Uterus (tissue), 4 donors: ENCODE data around the gene ANKRD33B. TPM values are rescaled to one million over a fixed set of nuclear protein-coding genes. Genes with fewer than 3 reads are reported as not detected.
"Not testable (repeated sequence)": the region's sequence is repeated elsewhere in the genome, so short reads cannot be mapped to it uniquely, and the experiment has no call there.

Experiments used
- DNase-seq, 2 donors: peaks; one replicate each; pipeline ENCODE4 v3.0.0-alpha.2; 2019 to 2020
- H3K27ac ChIP-seq, 2 donors: fragments of 200-600 bp; sonication (generic); 1 replicate in 1 of 2; 2 replicates in 1 of 2; pipeline ENCODE4 v1.5.1; 2016 to 2018
- H3K27me3 ChIP-seq, 2 donors: fragments of 200-600 bp; sonication (generic); one replicate each; pipeline ENCODE4 v1.5.1; 2018 to 2019; ENCODE audit warnings: control low read depth in 1 of 2
- H3K36me3 ChIP-seq, 2 donors: fragments of 200-600 bp; sonication (generic); one replicate each; pipeline ENCODE4 v1.5.1; 2019; ENCODE audit warnings: control low read depth in 1 of 2
- H3K4me1 ChIP-seq, 2 donors: fragments of 200-600 bp; sonication (generic); one replicate each; pipeline ENCODE4 v1.5.1; 2018 to 2019; ENCODE audit warnings: control low read depth in 1 of 2
- H3K4me3 ChIP-seq, 2 donors: fragments of 200-600 bp; sonication (generic); 1 replicate in 1 of 2; 2 replicates in 1 of 2; pipeline ENCODE4 v1.5.1; 2018 to 2019; ENCODE audit warnings: mild to moderate bottlenecking in 1 of 2
- H3K9me3 ChIP-seq, 2 donors: fragments of 200-600 bp; sonication (generic); one replicate each; pipeline ENCODE4 v1.5.1; 2019; ENCODE audit warnings: control low read depth in 1 of 2
- POLR2A ChIP-seq, 2 donors: fragments of 450-650 bp; IDR thresholded peaks; one replicate each; pipeline ENCODE4 v1.6.1; 2016; ENCODE audit warnings: antibody characterized with exemption in 2 of 2, mild to moderate bottlenecking in 1 of 2, moderate library complexity in 1 of 2
- intact Hi-C: fragments of 100-400 bp; cut with DNase I; formaldehyde crosslinking; loops from one replicate; pipeline ENCODE4 v1.15.1; 2023; ENCODE audit warnings: low total_unique reads
- total RNA-seq, 4 donors: library from RNA; depleted of rRNA in 3 of 4; stranded (reverse); fragments of >200 nt in 3 of 4; gene quantifications; one replicate each; pipeline versions ENCODE4 v1.1.0 to v1.2.4, GENCODE V29; 2014 to 2023
- TF ChIP-seq, protein P1 (sequence below), 4 experiments: fragments of 200-600 bp in 2 of 4; fragments of 450-650 bp in 2 of 4; sonication (generic) in 2 of 4; IDR thresholded peaks; one replicate each; pipeline ENCODE4 v1.5.1; 2016 to 2019; ENCODE audit warnings: antibody characterized with exemption in 4 of 4, mild to moderate bottlenecking in 2 of 4, moderate library complexity in 1 of 4
- donor health status: DM: yes; HTN: yes; CAD: no.

Gene ANKRD33B
- total RNA-seq, 4 donors from 2014 or later = 2.1 to 24.1 (median 7.6) TPM

DNA sequence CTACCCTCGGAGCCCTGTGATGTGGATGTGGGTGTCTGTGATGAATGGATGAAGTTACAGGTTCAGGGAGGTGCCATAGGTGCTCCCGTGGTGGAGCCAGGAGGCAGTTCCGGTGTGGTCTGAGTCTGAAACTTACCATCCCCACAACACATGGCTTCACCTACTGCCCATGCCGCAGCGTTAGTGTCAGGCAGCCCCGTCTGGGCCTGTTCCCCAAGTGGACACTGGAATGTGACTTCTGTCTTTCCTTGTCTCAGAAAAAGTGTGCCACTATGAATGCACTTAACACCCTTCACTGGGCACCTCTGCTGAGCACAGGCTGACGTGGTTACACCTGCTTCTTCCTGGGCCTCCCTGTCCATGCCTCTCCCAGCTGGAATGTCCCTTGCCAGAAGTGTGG, 8.6 kb downstream of the ANKRD33B start:
- peak in 1 of 2 donors; percentile 4 for DNase-seq
- H3K9me3 ChIP-seq = no peaks in the 10 kb centered on the region
- no peak overlapping the region for H3K4me3 ChIP-seq
- intact Hi-C loops = no loop called here
- H3K36me3 ChIP-seq = no peaks in the 10 kb centered on the region
- H3K4me1 ChIP-seq = no peaks in the 10 kb centered on the region
- TF ChIP-seq POLR2A (IDR thresholded peaks at IDR 0.05) = no peak
- TF ChIP-seq, protein P1, sequence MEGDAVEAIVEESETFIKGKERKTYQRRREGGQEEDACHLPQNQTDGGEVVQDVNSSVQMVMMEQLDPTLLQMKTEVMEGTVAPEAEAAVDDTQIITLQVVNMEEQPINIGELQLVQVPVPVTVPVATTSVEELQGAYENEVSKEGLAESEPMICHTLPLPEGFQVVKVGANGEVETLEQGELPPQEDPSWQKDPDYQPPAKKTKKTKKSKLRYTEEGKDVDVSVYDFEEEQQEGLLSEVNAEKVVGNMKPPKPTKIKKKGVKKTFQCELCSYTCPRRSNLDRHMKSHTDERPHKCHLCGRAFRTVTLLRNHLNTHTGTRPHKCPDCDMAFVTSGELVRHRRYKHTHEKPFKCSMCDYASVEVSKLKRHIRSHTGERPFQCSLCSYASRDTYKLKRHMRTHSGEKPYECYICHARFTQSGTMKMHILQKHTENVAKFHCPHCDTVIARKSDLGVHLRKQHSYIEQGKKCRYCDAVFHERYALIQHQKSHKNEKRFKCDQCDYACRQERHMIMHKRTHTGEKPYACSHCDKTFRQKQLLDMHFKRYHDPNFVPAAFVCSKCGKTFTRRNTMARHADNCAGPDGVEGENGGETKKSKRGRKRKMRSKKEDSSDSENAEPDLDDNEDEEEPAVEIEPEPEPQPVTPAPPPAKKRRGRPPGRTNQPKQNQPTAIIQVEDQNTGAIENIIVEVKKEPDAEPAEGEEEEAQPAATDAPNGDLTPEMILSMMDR (IDR thresholded peaks at IDR 0.05) = no peak
- H3K27ac ChIP-seq = no peak overlapping the region
- no peaks in the 10 kb centered on the region for H3K27me3 ChIP-seq

DNA sequence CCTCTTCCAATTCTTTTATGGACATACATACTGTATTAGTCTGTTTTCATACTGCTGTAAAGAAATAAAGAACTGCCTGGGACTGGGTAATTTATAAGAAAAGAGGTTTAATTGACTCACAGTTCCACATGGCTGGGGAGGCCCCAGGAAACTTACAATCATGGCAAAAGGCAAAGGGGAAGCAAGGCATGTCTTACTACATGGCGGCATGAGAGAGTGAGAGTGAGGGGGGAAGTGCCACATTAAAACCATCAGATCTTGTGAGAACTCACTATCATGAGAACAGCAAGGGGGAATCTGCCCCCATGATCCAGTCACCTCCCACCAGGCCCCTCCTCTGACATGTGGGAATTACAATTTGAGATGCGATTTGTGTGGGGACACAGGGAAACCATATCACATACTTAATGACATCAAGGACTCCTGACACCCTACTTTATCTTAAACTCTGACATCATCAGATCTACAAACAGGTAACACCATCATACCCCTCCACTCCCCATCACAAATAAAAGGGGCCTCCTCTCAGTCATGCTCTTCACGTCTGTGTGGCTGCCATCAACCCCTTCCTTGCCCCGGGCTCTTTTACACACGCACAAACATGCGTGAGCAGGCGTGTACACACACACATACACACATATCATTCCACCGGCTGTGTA, 9.7 kb downstream of the ANKRD33B start:
- Histone ChIP-seq H3K4me3 (no peak overlapping the region), H3K36me3 (no peaks in the 10 kb centered on the region), H3K9me3 (no peaks in the 10 kb centered on the region), H3K27ac (no peak overlapping the region), H3K4me1 (no peaks in the 10 kb centered on the region), H3K27me3 (no peaks in the 10 kb centered on the region)
- DNase-seq = peak in 1 of 2 donors; percentile 6
- TF ChIP-seq POLR2A (IDR thresholded peaks at IDR 0.05) = no peak
- TF ChIP-seq, protein P1 (IDR thresholded peaks at IDR 0.05) = no peak
- intact Hi-C loops = no loop called here

DNA sequence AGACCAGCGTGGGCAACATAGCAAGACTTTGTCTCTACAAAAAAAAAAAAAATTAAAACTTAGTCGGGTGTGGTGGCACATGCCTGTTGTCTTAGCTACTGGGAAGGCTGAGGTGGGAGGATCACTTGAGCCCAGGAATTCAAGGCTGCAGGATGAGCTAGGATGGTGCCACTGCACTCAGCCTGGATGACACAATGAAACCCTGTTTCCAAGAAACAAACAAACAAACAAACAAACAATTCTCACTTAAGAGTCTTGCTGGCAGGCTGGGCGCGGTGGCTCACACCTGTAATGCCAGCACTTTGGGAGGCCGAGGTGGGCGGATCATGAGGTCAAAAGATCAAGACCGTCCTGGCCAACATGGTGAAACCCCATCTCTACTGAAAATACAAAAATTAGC, 11.0 kb downstream of the ANKRD33B start:
- intact Hi-C loops, H3K27me3 ChIP-seq, H3K36me3 ChIP-seq, H3K27ac ChIP-seq, H3K4me3 ChIP-seq, H3K9me3 ChIP-seq, H3K4me1 ChIP-seq, DNase-seq: not testable (repeated sequence)

DNA sequence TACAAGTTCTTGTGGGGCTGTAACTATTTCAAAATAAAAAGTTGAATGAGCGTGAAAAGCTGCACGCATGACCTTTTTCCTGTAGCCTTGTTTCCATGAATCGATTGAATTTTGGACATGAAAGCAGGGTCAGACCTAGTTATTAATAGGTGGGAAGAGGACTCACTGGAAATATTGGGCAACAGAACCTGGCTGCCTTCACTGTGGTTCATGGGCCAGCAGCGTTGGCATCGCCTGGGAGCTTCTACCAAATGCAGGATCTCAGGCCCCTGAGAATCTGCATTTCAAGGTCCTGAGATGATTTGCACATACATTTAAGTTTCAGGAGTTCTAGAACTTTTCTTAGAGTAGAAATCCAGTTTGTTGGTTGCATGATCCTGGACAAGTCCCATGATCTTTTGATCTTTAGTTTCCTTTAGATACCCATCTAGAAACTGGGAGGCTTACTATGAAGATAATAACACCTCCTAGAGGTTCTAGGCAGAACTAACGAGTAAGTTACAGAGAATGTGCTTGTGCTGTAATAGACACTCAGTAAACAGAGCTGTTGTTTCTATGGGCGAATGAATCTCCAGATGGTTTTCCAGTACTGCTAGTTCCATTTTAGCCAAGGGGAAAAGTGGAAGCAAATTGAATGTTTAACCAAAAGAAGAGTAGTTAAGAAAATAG, 12.4 kb downstream of the ANKRD33B start:
- TF ChIP-seq, protein P1 (IDR thresholded peaks at IDR 0.05) = no peak
- no peak for TF ChIP-seq POLR2A (IDR thresholded peaks at IDR 0.05)
- Histone ChIP-seq H3K4me1 (peaks cover 0 to 5% of the 10 kb centered on the region in 2 donors), H3K27ac (peak overlapping the region; percentile 44 to 60), H3K4me3 (no peak overlapping the region), H3K36me3 (no peaks in the 10 kb centered on the region), H3K27me3 (no peaks in the 10 kb centered on the region), H3K9me3 (no peaks in the 10 kb centered on the region)
- DNase-seq = no peak
- intact Hi-C loops = no loop called here

DNA sequence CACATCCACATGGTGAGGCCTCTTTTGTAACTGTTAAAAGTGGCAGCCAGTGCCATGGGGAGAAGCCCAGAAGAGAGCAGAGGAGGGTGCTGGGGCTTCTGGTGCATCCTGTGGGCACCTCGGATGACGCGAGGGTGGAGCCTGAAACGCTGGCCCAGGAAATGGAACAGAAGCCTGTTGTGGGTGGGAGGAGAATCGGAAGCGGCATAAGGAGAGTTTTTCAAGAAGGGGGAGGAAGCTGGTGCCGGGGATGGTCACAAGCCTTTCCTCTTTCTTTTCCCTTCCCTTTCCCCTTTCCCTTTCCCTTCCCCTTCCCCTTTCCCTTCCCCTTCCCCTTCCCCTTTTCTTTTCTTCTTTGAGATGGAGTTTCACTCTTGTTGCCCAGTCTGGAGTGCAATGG, 12.9 kb downstream of the ANKRD33B start:
- no peaks in the 10 kb centered on the region for H3K36me3 ChIP-seq
- H3K4me3 ChIP-seq = no peak overlapping the region
- peak overlapping the region; percentile 44 to 60 for H3K27ac ChIP-seq
- intact Hi-C loops = no loop called here
- H3K27me3 ChIP-seq = no peaks in the 10 kb centered on the region
- TF ChIP-seq, protein P1 (IDR thresholded peaks at IDR 0.05) = no peak
- TF ChIP-seq POLR2A (IDR thresholded peaks at IDR 0.05) = no peak
- no peak for DNase-seq
- H3K9me3 ChIP-seq = no peaks in the 10 kb centered on the region
- H3K4me1 ChIP-seq = peaks cover 0 to 5% of the 10 kb centered on the region in 2 donors
